ENCODE results near the gene SLCO4A1. TPM values are rescaled to one million over a fixed set of nuclear protein-coding genes. Genes with fewer than 3 reads are reported as not detected.

Gene SLCO4A1
- total and polyA plus RNA-seq, 9 of the 15 experiments (the other 6 are each of a cell fraction or from before 2014, with no cell fraction given), result 1.6 to 21.9 (median 12.8) TPM

DNA sequence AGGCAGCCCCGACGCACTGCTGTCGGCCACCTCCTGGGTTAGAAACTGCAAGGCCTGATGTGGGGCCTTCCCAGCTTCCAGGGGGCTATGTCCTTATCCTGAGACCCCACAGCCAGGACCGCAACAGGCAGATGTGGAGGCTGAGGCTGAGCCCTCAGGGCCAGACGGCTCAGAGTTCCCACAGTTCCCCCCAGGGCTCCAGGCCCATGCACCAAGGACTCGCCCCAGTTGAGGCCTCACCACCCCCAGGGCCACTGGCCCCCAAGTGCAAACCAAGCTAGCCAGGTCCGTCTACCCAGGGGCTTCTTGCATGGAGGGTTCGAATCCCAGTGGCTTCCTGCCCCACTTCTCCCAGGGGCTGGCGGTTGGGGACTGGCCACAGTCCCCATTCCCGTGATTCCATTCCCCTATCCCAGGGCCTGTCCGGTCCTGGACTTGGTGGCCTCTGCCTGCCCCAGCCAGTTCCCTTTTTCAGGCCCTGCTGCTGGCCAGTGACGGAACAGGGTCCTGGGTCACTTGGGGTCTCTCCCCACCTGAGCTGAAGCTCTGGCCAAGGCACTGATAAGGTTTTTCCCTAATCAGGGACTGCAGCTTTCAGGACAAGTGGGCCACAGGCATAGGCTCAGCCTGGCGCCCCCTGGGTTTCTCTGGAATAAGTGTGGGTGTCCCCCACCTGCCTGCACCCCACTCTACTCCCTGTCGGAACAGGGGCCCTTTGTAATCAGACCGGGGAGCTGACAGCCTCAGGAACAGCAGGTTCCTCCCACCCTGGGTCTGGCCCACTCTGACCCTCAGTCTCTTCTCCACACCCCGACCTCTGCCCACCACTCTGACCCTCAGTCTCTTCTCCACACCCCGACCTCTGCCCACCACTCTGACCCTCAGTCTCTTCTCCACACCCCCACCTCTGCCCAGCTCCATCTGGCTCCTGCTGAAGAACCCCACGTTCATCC is 22.0 kb downstream of the SLCO4A1 start:
- Histone ChIP-seq H3K9me3 (replicated peaks; ENCODE audit: control insufficient read depth, insufficient read depth, low read depth, low read length) (no peaks in the 10 kb centered on the region), H2AFZ (ENCODE audit: low read depth, low read length) (no peak overlapping the region), H3K27me3 (ENCODE audit: control insufficient read depth in 2 of 2, insufficient read depth in 2 of 2, low read length in 2 of 2) (no peaks in the 10 kb centered on the region), H4K20me1 (replicated peaks; ENCODE audit: control insufficient read depth, insufficient read depth, low read length) (no peaks in the 10 kb centered on the region; the same call in 1 of the 2 replicates), H3K4me2 (ENCODE audit: insufficient read depth, low read length) (no peak overlapping the region), H3K79me2 (ENCODE audit: control insufficient read depth, insufficient read depth, low read length) (no peaks in the 10 kb centered on the region), H3K4me1 (replicated peaks in 1 of 2; ENCODE audit: control insufficient read depth in 2 of 2, insufficient read depth in 2 of 2, low read length in 2 of 2) (peaks cover 0 to 38% of the 10 kb centered on the region in 2 experiments; a peak in 2 of 5 replicates), H3K4me3 (no peak overlapping the region), H3K9me1 (ENCODE audit: control insufficient read depth, insufficient read depth, low read length) (no peaks in the 10 kb centered on the region), H3K36me3 (ENCODE audit: control insufficient read depth, insufficient read depth, low read length) (peaks cover 43% of the 10 kb centered on the region; the same call in 1 of the 3 replicates), H3K27ac (ENCODE audit: extremely low read depth, low read depth, low read length) (no peak overlapping the region), H3K9ac (ENCODE audit: insufficient read depth in 1 of 2, low read depth in 2 of 2, low read length in 2 of 2) (peak overlapping the region in 1 of 2 experiments; percentile 43; a peak in 2 of 4 replicates)
- FAIRE-seq, result no peak
- in situ Hi-C loops (cut with MboI), result no loop called here
- intact Hi-C loops (cut with micrococcal nuclease), result no loop called here
- ChIA-PET POLR2A (interaction anchor here (0.6 kb wide), 2 partner anchors 40 to 763 kb away, joined by 3 to 4 read pairs; no protein-coding TSS in a partner anchor), CTCF (ENCODE audit: low intra/inter-chr PET ratio) (no interaction called here)
- no peak for DNase-seq (ENCODE audit: extremely low read depth in 1 of 4, low spot score in 3 of 4)
- no TSS peak for BruUV-seq (replicated peaks)
- WGBS (ENCODE audit: insufficient coverage, low coverage, missing lambda C conversion rate), result 71% methylated on average over 15 of the region's 18 CpGs
- TF ChIP-seq ZNF184 (CRISPR knock-in tag; IDR thresholded peaks at IDR 0.05), result no peak
- TF ChIP-seq ZNF707 (CRISPR knock-in tag; conservative IDR thresholded peaks at IDR 0.05), result no peak
- no peak for TF ChIP-seq TBP (optimal IDR thresholded peaks at IDR 0.05; ENCODE audit: low read depth, low read length)
- peak; percentile 24; the same call in 1 of the 2 replicates for TF ChIP-seq SPI1 (IDR thresholded peaks at IDR 0.05; ENCODE audit: borderline replicate concordance, low read depth, low read length)
- TF ChIP-seq ZBTB11 (CRISPR knock-in tag; IDR thresholded peaks at IDR 0.05), result 0 out of 6 replicates have a peak, but pooled peaks of 1 of the 3 experiments have one; percentile 10
- no peak for TF ChIP-seq HDAC2 (IDR thresholded peaks at IDR 0.05)
- no peak for TF ChIP-seq RBM22 (IDR thresholded peaks at IDR 0.05; ENCODE audit: low read depth, low read length, poor library complexity, severe bottlenecking)
- 0 out of 2 replicates have a peak, but pooled peaks have one; percentile 33 for TF ChIP-seq ZNF239 (CRISPR knock-in tag; IDR thresholded peaks at IDR 0.05)
- 0 out of 2 replicates have a peak, but pooled peaks have one; percentile 9 for TF ChIP-seq POLR2G (IDR thresholded peaks at IDR 0.05; ENCODE audit: low read depth, low read length)
- TF ChIP-seq TCF3 (CRISPR knock-in tag; IDR thresholded peaks at IDR 0.05), result 0 out of 2 replicates have a peak, but pooled peaks have one; percentile 7
- ATAC-seq, result no peak

All from K562 (cell line).